Right lobe of liver (tissue), 4 donors: Measurements from ENCODE around the gene NRM.

Experiments
- CTCF ChIP-seq, 4 donors: fragments of 200-600 bp in 3 of 4; fragments of 450-650 bp in 1 of 4; IDR thresholded peaks; one replicate each; pipeline versions ENCODE4 v1.5.1 to v1.8.0; 2016 to 2022; ENCODE audit warnings: antibody characterized with exemption in 4 of 4, mild to moderate bottlenecking in 2 of 4
- POLR2A ChIP-seq: fragments of 450-650 bp; IDR thresholded peaks from one replicate; pipeline ENCODE4 v1.6.1; 2017; ENCODE audit warnings: antibody characterized with exemption, mild to moderate bottlenecking
- donor health status: DM: no; HTN: no; CAD: no.
- donor health status: DM: no; HTN: no; CAD: no.
- donor health status: DM: no; HTN: yes; CAD: no.

GRCh38 chr6:30689022-30689865 lies 1.5 kb downstream of the NRM start:
- TF ChIP-seq CTCF (IDR thresholded peaks at IDR 0.05) (no peak), POLR2A (no peak)
